Lower leg skin (tissue), 4 donors: Measurements from ENCODE around the gene TTC21B. TPM values are rescaled to one million over a fixed set of nuclear protein-coding genes. Genes with fewer than 3 reads are reported as not detected.

Experiments
- DNase-seq, 2 donors: peaks; one replicate each; pipeline ENCODE4 v3.0.0-alpha.2; 2019; ENCODE audit warnings: low spot score in 2 of 2
- H3K4me3 ChIP-seq: fragments of 200-600 bp; sonication (generic); 2 replicates; pipeline ENCODE4 v1.5.1; 2017; ENCODE audit warnings: mild to moderate bottlenecking, low read depth; ENCODE audit not compliant: poor library complexity, severe bottlenecking
- CTCF ChIP-seq, 3 donors: fragments of 450-650 bp; IDR thresholded peaks; one replicate each; pipeline ENCODE4 v1.5.1; 2016; ENCODE audit warnings: antibody characterized with exemption in 3 of 3, mild to moderate bottlenecking in 3 of 3, moderate library complexity in 2 of 3
- POLR2A ChIP-seq, 2 donors: fragments of 450-650 bp; IDR thresholded peaks; one replicate each; pipeline ENCODE4 v1.6.1; 2016 to 2017; ENCODE audit warnings: antibody characterized with exemption in 2 of 2, mild to moderate bottlenecking in 1 of 2, moderate library complexity in 1 of 2
- WGBS, 2 donors: methylation state at CpG; one replicate each; pipeline ENCODE4 v1.1.5; 2018; 5-methylcytosine and 5-hydroxymethylcytosine counted together
- intact Hi-C: fragments of 100-400 bp; cut with DNase I; formaldehyde crosslinking; loops from one replicate; pipeline ENCODE4 v1.15.0; 2023; ENCODE audit warnings: low total_unique reads
- total RNA-seq, 4 donors: library from RNA; depleted of rRNA; stranded (reverse); fragments of >200 nt; gene quantifications; one replicate each; pipeline ENCODE4 v1.1.0, GENCODE V29; 2016

Gene TTC21B
- total RNA-seq, 4 donors from 2014 or later: 18.5 to 30.2 (median 29.5) TPM

GRCh38 chr2:165905269-165905668, 48.3 kb downstream of the TTC21B start:
- H3K4me3 ChIP-seq: no peak overlapping the region
- intact Hi-C loops: no loop called here
- TF ChIP-seq CTCF (IDR thresholded peaks at IDR 0.05) (no peak), POLR2A (IDR thresholded peaks at IDR 0.05) (no peak)
- WGBS, 2 donors: 100% methylated on average over 1 of the region's 1 CpG
- DNase-seq: no peak

- no peak overlapping the region for H3K4me3 ChIP-seq
- no peak for DNase-seq
- WGBS, 2 donors: 96 to 97% methylated on average over 2 of the region's 2 CpGs
- intact Hi-C loops: no loop called here
- TF ChIP-seq CTCF (IDR thresholded peaks at IDR 0.05): no peak
- TF ChIP-seq POLR2A (IDR thresholded peaks at IDR 0.05): no peak
Observed at GRCh38 chr2:165904432-165904831, 49.1 kb downstream of the TTC21B start.

- no peak for DNase-seq
- intact Hi-C loops: no loop called here
- WGBS, 2 donors: 93 to 96% methylated on average over 5 of the region's 5 CpGs
- TF ChIP-seq POLR2A (IDR thresholded peaks at IDR 0.05): no peak
- no peak for TF ChIP-seq CTCF (IDR thresholded peaks at IDR 0.05)
- no peak overlapping the region for H3K4me3 ChIP-seq
Observed at GRCh38 chr2:165903406-165903805, 50.2 kb downstream of the TTC21B start.

- no peak overlapping the region for H3K4me3 ChIP-seq
- intact Hi-C loops: no loop called here
- TF ChIP-seq POLR2A (IDR thresholded peaks at IDR 0.05): no peak
- TF ChIP-seq CTCF (IDR thresholded peaks at IDR 0.05): no peak
- no peak for DNase-seq
Observed at GRCh38 chr2:165902934-165903333, 50.6 kb downstream of the TTC21B start.

- no peak overlapping the region for H3K4me3 ChIP-seq
- DNase-seq: no peak
- WGBS, 2 donors: 68 to 71% methylated on average over 7 of the region's 7 CpGs
- TF ChIP-seq CTCF (IDR thresholded peaks at IDR 0.05): no peak
- TF ChIP-seq POLR2A (IDR thresholded peaks at IDR 0.05): no peak
- intact Hi-C loops: no loop called here
Observed at GRCh38 chr2:165901620-165902298, 51.8 kb downstream of the TTC21B start.

GRCh38 chr2:165899311-165899710, 54.3 kb downstream of the TTC21B start:
- no peak for TF ChIP-seq CTCF (IDR thresholded peaks at IDR 0.05)
- intact Hi-C loops: no loop called here

More at GRCh38 chr2:165899311-165899710, 54.3 kb downstream of the TTC21B start:
- DNase-seq: no peak
- H3K4me3 ChIP-seq: no peak overlapping the region
- 70 to 81% methylated on average over 2 of the region's 2 CpGs for WGBS, 2 donors
